PC-9 (cell line): ENCODE data around the gene DCAF8L1. TPM values are rescaled to one million over a fixed set of nuclear protein-coding genes. Genes with fewer than 3 reads are reported as not detected.

Experiments
- BruUV-seq: library from RNA; stranded (reverse); fragments of 400-500 nt; replicated peaks from 2 replicates; lab custom pipeline; 2021; lab: Mats Ljungman, UMichigan
- CTCF ChIA-PET: fragments of 300-600 bp; sonication (Branson Sonifier 250); formaldehyde crosslinking; loops from one replicate; lab custom pipeline; 2022; ENCODE audit warnings: antibody characterized with exemption; lab: Charles Lee
- POLR2A ChIA-PET: fragments of 300-600 bp; sonication (Branson Sonifier 250); formaldehyde crosslinking; loops from one replicate; lab custom pipeline; 2022; ENCODE audit warnings: antibody characterized with exemption; ENCODE audit not compliant: unreplicated experiment; lab: Charles Lee
- DNase-seq, 2 experiments: peaks; one replicate each; pipeline versions ENCODE4 v3.0.0 to v3.0.0-alpha.2; 2015 to 2022; ENCODE audit warnings: mixed read lengths in 1 of 2
- H2AFZ ChIP-seq: fragments of 200-600 bp; sonication (generic); 2 replicates; pipeline ENCODE4 v1.8.1; 2017; ENCODE audit warnings: antibody characterized with exemption
- H3F3A ChIP-seq: fragments of 200-600 bp; sonication (generic); 2 replicates; pipeline ENCODE4 v1.8.1; 2017; ENCODE audit warnings: antibody characterized with exemption, mild to moderate bottlenecking, low read depth; ENCODE audit not compliant: insufficient read depth
- H3K27ac ChIP-seq: fragments of 200-600 bp; sonication (generic); 2 replicates; pipeline ENCODE4 v1.6.1; 2016; ENCODE audit warnings: mixed run types
- H3K27me3 ChIP-seq: fragments of 200-600 bp; sonication (generic); 2 replicates; pipeline ENCODE4 v1.6.1; 2016; ENCODE audit warnings: low read depth, mixed run types; ENCODE audit not compliant: insufficient read depth
- H3K36me3 ChIP-seq: fragments of 200-600 bp; sonication (generic); 2 replicates; pipeline ENCODE4 v1.6.1; 2016; ENCODE audit warnings: low read depth, mixed run types
- H3K4me1 ChIP-seq: fragments of 200-600 bp; sonication (generic); replicated peaks from 2 replicates; pipeline ENCODE4 v1.6.1; 2016; ENCODE audit warnings: mixed run types; ENCODE audit not compliant: insufficient read depth
- H3K4me2 ChIP-seq: fragments of 200-600 bp; sonication (generic); 2 replicates; pipeline ENCODE4 v1.6.1; 2017; ENCODE audit warnings: mixed run types
- H3K4me3 ChIP-seq: fragments of 200-600 bp; sonication (generic); 2 replicates; pipeline ENCODE4 v1.6.1; 2016; ENCODE audit warnings: mixed run types
- H3K79me2 ChIP-seq: fragments of 200-600 bp; sonication (generic); 2 replicates; pipeline ENCODE4 v1.6.1; 2017; ENCODE audit warnings: low read depth, mixed run types
- H3K9me2 ChIP-seq: fragments of 200-600 bp; sonication (generic); 2 replicates; pipeline ENCODE4 v1.8.1; 2017; ENCODE audit warnings: mild to moderate bottlenecking; ENCODE audit not compliant: insufficient read depth
- H3K9me3 ChIP-seq: fragments of 200-600 bp; sonication (generic); 2 replicates; pipeline ENCODE4 v1.8.1; 2016; ENCODE audit warnings: low read depth; ENCODE audit not compliant: insufficient read depth
- H4K20me1 ChIP-seq: fragments of 200-600 bp; sonication (generic); 2 replicates; pipeline ENCODE4 v1.8.1; 2017; ENCODE audit not compliant: insufficient read depth
- CTCF ChIP-seq: fragments of 200-600 bp; sonication (generic); conservative IDR thresholded peaks from 2 replicates; pipeline ENCODE4 v1.6.1; 2017; ENCODE audit warnings: mixed run types, antibody characterized with exemption, mild to moderate bottlenecking, moderate library complexity
- EZH2 ChIP-seq: fragments of 200-600 bp; sonication (generic); IDR thresholded peaks from 2 replicates; pipeline ENCODE4 v1.8.0; 2017; ENCODE audit warnings: antibody characterized with exemption, low read depth
- intact Hi-C: fragments of 100-400 bp; cut with micrococcal nuclease; formaldehyde crosslinking; loops from one replicate; pipeline ENCODE4 v1.10.0; 2022; ENCODE audit not compliant: unreplicated experiment
- total RNA-seq: library from RNA; stranded (reverse); gene quantifications from 2 replicates; pipeline ENCODE4 v1.2.3, GENCODE V29; 2021

The DCAF8L1 gene
- total RNA-seq, 1 experiment from 2014 or later: 0.20 TPM

- BruUV-seq: no TSS peak
- TF ChIP-seq EZH2 (no peak), CTCF (no peak)
- POLR2A ChIA-PET: no interaction called here
Measured at GRCh38 chrX:28015993-28016392, 34.7 kb upstream of the DCAF8L1 start.

GRCh38 chrX:28010875-28011274 is 29.6 kb upstream of the DCAF8L1 start:
- Histone ChIP-seq H3K36me3 (no peaks in the 10 kb centered on the region), H3K79me2 (no peaks in the 10 kb centered on the region), H3K9me3 (no peaks in the 10 kb centered on the region), H2AFZ (no peak overlapping the region), H3K4me1 (no peaks in the 10 kb centered on the region), H3K27ac (no peak overlapping the region), H3F3A (no peaks in the 10 kb centered on the region), H3K27me3 (no peaks in the 10 kb centered on the region), H3K9me2 (no peaks in the 10 kb centered on the region), H3K4me3 (no peak overlapping the region), H4K20me1 (no peaks in the 10 kb centered on the region), H3K4me2 (no peak overlapping the region)
- no peak for TF ChIP-seq EZH2
- TF ChIP-seq CTCF: no peak
- CTCF ChIA-PET: no interaction called here
- no TSS peak for BruUV-seq
- POLR2A ChIA-PET: no interaction called here
- intact Hi-C loops: no loop called here
- DNase-seq: no peak

More at GRCh38 chrX:28015993-28016392, 34.7 kb upstream of the DCAF8L1 start:
- H3K4me2 ChIP-seq: no peak overlapping the region
- H3K79me2 ChIP-seq: no peaks in the 10 kb centered on the region
- no peaks in the 10 kb centered on the region for H4K20me1 ChIP-seq
- no peak overlapping the region for H2AFZ ChIP-seq
- H3K9me3 ChIP-seq: no peaks in the 10 kb centered on the region
- no peaks in the 10 kb centered on the region for H3F3A ChIP-seq
- no peaks in the 10 kb centered on the region for H3K36me3 ChIP-seq
- no peak for DNase-seq
- no peaks in the 10 kb centered on the region for H3K9me2 ChIP-seq
- no peaks in the 10 kb centered on the region for H3K27me3 ChIP-seq
- no peaks in the 10 kb centered on the region for H3K4me1 ChIP-seq
- no peak overlapping the region for H3K4me3 ChIP-seq
- CTCF ChIA-PET: no interaction called here
- no peak overlapping the region for H3K27ac ChIP-seq
- intact Hi-C loops: no loop called here

DNA sequence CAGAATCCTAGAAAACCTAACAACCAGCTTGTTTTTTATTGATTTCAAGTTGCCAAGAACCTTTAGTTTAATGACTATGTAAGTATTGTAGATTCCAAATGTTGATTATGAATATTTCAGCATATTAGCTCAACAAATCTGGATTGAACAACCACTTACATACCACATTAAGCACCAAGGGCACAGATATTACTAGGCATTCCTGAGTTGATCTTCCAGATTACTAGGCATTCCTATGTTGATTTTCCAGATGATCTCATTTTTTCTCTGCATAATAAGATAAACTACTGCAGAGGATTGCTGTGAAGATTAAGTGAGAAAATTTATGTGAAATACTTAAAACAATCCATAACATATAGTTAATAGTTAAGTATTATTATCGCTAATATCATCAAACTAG is 17.4 kb upstream of the DCAF8L1 start:
- BruUV-seq: no TSS peak
- intact Hi-C loops: no loop called here

More for the DNA sequence above, 17.4 kb upstream of the DCAF8L1 start:
- Histone ChIP-seq H3F3A (no peaks in the 10 kb centered on the region), H3K27ac (no peak overlapping the region), H4K20me1 (no peaks in the 10 kb centered on the region), H3K4me2 (no peak overlapping the region), H3K36me3 (no peaks in the 10 kb centered on the region), H3K79me2 (no peaks in the 10 kb centered on the region), H3K4me3 (no peak overlapping the region), H3K9me3 (no peaks in the 10 kb centered on the region), H3K4me1 (no peaks in the 10 kb centered on the region), H2AFZ (no peak overlapping the region), H3K9me2 (no peaks in the 10 kb centered on the region), H3K27me3 (no peaks in the 10 kb centered on the region)
- POLR2A ChIA-PET: no interaction called here
- CTCF ChIA-PET: no interaction called here
- TF ChIP-seq EZH2 (no peak), CTCF (no peak)
- no peak for DNase-seq
